Transverse colon (tissue), 4 donors: ENCODE data around the gene ILDR1.

Source experiments
- EP300 ChIP-seq: sonication (generic); formaldehyde crosslinking; IDR thresholded peaks from one replicate; pipeline ENCODE4 v1.6.1; 2017; ENCODE audit warnings: antibody characterized with exemption, low read depth
- POLR2A ChIP-seq: fragments of 450-650 bp; IDR thresholded peaks from one replicate; pipeline ENCODE4 v1.6.1; 2016; ENCODE audit warnings: antibody characterized with exemption, mild to moderate bottlenecking, moderate library complexity
- POLR2AphosphoS5 ChIP-seq, 3 donors: sonication (generic); formaldehyde crosslinking; IDR thresholded peaks; one replicate each; pipeline ENCODE4 v1.6.1; 2016; ENCODE audit warnings: antibody characterized with exemption in 3 of 3
- TF ChIP-seq, protein P1 (sequence below), 5 experiments: fragments of 200-600 bp in 3 of 5; fragments of 450-650 bp in 2 of 5; sonication (generic) in 3 of 5; IDR thresholded peaks; 1 replicate in 2 of 5; 2 replicates in 3 of 5; pipeline ENCODE4 v1.5.1; 2016 to 2017; ENCODE audit warnings: antibody characterized with exemption in 5 of 5, inconsistent platforms in 3 of 5, mild to moderate bottlenecking in 2 of 5, moderate library complexity in 1 of 5

DNA sequence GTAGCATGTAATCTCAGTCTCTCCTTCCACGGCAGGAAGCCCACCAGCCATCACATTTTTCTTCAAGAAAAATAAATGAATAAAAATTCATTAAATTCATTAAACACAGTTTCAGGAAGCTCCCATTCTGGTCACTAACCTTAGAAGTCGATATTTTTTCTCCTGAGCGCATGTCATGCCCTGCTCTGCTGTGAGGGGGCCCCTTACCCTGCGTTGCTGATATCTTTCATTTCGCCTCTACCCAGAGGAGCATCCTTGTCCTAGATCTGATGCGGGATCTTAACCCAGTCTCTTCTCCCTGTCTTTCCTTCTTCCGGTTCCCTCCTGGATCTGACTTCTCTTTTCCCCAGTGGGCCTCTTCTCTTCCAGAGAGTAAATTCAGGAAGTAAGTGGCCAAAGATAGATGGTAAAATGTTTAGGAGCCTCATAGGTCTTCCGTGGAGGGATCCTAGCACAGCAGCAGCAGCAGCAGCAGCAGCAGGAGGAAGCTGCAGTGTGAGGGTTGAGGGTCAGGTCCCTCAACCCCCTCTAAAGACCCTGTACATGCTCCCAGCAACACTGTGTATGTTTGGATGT, 1.4 kb upstream of the ILDR1 start:
- TF ChIP-seq POLR2A (no peak), POLR2AphosphoS5 (IDR thresholded peaks at IDR 0.05) (no peak), EP300 (no peak)
- TF ChIP-seq, protein P1, sequence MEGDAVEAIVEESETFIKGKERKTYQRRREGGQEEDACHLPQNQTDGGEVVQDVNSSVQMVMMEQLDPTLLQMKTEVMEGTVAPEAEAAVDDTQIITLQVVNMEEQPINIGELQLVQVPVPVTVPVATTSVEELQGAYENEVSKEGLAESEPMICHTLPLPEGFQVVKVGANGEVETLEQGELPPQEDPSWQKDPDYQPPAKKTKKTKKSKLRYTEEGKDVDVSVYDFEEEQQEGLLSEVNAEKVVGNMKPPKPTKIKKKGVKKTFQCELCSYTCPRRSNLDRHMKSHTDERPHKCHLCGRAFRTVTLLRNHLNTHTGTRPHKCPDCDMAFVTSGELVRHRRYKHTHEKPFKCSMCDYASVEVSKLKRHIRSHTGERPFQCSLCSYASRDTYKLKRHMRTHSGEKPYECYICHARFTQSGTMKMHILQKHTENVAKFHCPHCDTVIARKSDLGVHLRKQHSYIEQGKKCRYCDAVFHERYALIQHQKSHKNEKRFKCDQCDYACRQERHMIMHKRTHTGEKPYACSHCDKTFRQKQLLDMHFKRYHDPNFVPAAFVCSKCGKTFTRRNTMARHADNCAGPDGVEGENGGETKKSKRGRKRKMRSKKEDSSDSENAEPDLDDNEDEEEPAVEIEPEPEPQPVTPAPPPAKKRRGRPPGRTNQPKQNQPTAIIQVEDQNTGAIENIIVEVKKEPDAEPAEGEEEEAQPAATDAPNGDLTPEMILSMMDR (IDR thresholded peaks at IDR 0.05): no peak
